GM21529 (cell line): Measurements from ENCODE around the gene DNAJA3.
A peak's percentile ranks its signal among the peaks of the same experiment; 100 is the strongest.

Experiments used
- ATAC-seq: cut with Tn5 transposase; IDR thresholded peaks from one replicate; pipeline ENCODE4 v1.9.1; 2021; ENCODE audit not compliant: unreplicated experiment

The DNAJA3 gene

DNA sequence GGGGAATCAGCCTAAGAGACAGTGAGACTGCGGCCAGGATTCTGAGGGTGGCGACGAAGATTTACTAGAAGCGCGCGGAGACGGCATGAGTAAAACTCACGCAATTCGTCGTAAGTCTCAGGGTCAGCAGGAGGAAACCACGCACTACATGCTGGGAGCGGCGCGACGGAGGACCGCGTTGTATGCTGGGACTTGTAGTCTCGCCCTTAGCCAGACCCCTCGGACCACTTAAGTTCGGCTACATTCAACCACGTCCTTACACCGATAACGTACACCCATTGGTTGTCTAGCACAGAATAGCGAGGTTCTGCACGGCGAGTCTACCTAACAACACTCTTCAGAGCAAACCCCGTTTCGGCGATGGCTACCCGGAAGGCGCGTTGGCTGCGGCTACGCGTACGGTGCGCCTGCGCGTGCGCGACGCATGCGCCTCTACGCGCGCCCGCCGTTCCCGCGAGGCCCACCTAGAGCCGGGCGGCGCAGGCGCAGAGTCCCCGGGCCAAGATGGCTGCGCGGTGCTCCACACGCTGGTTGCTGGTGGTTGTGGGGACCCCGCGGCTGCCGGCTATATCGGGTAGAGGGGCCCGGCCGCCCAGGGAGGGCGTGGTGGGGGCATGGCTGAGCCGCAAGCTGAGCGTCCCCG lies at the start of gene DNAJA3:
TSS of gene DNAJA3 (plus strand) at position 491 of the 643 bp plus-strand sequence. CDS start at position 505, 14 bp downstream.
- peak; percentile 92 for ATAC-seq

DNA sequence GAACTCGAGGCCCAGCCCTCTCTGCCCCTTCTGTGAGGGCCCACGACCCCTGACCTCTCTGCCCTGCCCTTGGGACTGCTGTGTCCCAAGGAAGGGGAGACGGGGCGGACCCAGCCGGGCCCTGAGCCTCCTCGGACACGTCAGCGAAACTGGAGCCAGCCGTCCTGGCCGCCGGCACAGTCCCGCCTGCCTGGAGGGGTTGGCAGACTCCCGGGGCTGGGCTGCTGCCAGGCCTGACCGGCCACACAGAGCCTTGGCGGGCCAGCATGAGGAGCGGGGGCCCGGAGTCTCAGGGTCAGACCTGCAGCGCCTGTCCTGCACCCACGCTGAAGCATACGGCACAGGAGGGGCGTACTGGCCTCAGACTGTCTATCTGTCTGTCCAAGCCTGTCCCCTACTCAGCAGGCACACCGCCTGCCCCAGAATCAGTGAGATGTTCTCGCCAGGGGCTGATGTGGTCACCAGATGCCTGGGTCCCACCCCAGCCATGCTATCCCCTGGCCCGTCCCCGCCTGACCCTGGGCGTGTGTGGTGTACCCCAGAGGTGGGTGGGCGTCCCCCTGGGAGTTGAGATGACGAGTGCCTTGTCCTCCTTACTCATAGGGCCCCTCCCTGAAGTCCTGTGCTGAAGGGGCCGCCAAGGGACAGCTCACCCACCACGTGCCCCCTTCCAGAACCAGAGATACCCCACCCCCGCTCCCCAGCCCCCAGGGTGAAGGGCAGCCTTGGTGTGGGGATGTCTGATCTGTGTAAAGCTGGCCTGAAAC lies 49.4 kb upstream of the DNAJA3 start:
- ATAC-seq: no peak

DNA sequence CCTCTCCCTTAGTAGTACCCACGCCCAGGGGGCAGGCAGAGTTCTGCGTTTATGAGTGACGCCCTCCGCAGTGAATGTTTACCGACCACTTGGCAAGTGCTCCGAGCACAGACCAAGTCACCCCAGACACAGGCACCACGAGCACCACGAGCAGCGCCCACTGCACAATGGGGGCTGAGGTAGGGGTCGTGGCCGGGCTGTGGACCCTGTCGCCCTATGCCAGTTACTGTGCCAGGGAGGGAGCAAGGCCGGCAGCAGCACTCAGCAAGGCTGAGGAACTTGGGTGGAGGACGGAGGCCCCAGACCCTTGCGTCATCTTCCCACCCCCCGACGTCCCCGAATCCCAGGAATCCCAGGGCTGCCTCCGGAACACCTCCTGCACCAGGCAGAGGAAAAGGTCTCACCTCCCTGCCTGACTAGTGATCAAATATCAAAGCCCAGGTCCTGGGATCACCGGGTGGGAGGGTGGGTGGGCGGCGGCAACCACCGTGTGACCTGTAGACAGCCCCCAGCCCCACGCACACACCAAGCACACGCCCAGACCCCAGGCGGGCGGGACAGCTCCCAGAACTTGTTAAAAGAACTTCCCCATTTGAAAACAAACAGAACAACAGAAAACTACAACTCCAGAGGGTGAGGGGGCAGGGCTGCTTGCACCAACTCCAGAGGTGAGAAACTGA lies 48.6 kb upstream of the DNAJA3 start:
- no peak for ATAC-seq

GRCh38 chr16:4377573-4378154 lies 48.0 kb upstream of the DNAJA3 start:
- ATAC-seq: no peak

DNA sequence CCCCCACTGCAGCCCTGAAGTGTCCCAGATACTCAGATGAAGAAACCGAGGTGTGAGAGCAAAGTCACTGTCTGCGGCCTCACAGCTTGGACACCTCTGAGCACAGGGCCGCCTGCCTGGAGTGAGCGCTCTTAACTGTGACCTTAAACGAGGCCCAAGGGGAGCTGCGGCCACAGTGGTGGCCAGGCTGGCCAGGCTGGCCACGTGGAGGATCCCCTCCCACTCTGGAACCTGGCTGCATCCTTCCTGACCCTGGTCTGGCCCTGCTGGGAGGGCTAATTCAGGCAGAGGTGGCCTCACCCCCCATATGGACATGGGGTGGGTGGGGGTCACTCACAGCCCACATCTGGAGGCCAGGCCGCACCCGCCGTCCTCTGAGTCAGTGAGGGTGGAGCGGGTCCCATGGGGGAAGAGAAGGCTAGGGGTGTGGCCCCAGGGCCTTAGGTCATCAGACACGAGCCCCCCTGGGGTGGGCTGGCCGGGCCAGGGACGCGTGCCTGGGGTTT lies 47.5 kb upstream of the DNAJA3 start:
- no peak for ATAC-seq

DNA sequence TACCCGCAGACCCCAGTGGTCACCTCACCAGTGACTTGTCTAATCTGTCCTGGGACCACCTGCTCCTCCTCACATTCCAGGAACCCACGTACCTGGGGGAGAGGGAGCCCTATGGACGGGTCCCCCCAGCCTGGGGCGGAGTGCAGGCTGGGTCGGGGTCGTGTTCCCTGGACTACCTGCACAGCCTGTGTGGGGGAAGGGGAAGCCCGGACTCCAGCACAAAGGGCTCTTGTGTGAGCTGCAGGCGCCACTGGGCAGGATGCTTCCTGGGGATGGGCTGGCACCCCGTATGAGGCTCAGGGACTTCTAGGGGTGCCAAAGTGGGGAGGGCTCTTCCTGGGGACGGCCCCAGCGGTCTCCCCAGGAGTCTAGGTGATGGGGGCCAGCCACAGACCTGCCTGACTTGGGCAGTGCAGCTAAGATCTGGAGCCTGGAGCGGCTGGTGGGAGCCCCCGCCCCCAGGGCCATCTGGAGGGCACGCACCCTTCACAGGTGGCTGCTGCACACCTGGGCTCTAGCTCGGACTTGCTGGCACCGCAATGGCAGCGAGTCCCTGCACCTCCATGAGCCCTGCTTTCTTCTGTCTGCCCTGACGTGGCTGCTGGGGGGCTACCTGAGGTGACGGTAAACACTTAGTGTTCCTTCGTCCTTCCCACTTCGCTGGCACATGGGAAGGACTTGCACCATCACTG lies 46.5 kb upstream of the DNAJA3 start:
- ATAC-seq: no peak

- ATAC-seq: no peak
These were observed 45.3 kb upstream of the DNAJA3 start for GRCh38 chr16:4380119-4381063.

- no peak for ATAC-seq
These were observed 44.4 kb upstream of the DNAJA3 start for GRCh38 chr16:4381072-4381934.

GRCh38 chr16:4381935-4382794 lies 43.5 kb upstream of the DNAJA3 start:
- no peak for ATAC-seq

DNA sequence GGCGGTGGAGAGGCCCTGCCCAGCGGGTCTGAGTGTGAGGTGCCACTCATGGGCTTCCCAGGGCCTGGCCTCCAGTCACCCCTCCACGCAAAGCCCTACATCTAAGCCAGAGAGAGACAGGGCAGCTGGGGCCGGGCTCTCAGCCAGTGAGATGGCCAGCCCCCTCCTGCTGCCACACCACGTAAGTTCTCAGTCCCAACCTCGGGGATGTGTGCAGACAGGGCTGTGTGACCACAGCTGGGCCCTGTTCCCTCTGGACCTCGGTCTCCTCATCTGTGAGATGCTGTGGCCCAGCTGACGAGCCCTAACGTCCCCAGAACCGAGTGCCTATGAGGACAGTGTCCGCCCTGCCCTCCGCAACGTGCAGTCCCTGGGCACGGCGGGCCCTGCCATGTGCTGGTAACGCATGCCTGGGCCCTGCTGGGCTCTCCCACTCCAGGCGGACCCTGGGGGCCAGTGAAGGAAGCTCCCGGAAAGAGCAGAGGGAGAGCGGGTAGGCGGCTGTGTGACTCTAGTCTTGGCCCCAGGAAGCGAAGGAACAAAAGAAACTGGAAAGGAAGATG lies 42.8 kb upstream of the DNAJA3 start:
- no peak for ATAC-seq

DNA sequence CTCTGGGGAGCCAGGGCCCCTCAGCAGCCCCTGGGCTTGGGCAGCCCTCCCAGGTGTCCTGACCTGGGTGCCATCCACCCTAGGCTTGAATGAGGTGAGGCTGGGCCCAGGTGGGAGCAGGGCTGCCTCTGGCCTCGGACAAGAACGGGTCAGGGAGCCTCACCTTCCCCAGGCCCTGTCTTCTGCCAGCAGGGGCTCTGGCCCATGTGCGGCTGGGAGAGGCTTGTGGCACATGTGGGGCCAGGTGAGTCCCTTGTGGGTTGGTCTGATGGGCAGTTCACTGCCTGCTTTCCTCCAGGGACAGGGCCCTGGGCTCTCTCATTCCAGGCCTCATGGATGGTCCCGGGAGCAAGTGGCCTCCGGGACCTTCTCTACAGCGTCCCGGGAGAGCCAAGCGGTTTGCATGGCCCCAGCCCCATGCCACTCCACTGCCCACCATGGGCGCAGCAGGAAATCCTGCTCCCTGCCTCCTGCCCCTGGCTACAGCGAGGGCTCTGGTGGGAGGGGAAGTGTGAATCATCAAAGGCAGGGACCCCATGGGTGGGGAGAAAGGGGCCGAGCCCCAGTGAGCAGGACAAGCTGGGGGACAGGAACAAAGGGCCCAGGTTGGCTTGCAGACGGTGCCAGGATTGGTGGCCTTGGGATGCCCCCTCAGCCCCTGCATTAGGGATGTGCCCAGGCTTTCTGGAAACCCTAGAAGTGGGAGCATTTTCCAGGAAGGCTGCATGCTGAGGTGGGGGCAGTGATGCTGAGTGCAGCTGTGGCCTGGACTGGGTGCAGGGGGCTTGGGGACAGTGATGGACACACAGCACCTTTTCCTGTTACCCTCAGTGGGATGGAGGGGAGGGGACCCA lies 41.9 kb upstream of the DNAJA3 start:
- ATAC-seq: no peak

GRCh38 chr16:4384509-4384942 lies 41.1 kb upstream of the DNAJA3 start:
- no peak for ATAC-seq

DNA sequence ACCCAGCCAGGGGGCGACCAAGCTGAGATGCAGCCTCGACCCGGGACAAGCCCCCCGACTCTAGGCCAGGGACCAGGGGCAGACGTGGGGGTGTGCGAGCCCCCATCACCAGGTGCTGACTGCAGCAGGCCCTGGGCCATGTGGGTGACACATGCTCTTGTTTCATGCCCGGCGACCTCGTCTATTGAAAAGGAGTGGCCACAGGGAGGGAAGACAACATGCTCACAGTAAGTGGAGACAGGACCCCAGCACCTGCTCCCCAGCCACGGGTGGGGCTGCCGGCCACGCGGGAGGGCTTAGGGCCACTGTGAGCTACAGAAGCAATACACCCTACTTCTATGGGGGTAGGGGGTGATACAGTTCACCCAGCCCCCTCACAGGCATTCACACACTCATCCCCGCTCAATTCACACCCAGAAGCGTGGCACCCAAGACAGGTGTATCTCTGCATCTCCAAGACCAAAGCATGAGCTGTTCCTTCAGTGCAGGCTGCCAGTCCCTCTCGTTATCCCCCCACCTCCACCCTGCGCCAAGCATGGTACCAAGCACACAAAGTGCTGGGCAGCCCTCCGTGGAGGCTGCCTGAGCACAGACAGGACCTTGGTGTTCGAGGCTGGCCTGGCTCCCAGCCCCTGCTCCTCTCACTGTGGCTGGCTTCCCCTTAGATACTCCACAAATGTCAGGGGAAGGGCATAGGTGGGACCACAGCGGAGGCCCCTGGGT lies 40.4 kb upstream of the DNAJA3 start:
- no peak for ATAC-seq

DNA sequence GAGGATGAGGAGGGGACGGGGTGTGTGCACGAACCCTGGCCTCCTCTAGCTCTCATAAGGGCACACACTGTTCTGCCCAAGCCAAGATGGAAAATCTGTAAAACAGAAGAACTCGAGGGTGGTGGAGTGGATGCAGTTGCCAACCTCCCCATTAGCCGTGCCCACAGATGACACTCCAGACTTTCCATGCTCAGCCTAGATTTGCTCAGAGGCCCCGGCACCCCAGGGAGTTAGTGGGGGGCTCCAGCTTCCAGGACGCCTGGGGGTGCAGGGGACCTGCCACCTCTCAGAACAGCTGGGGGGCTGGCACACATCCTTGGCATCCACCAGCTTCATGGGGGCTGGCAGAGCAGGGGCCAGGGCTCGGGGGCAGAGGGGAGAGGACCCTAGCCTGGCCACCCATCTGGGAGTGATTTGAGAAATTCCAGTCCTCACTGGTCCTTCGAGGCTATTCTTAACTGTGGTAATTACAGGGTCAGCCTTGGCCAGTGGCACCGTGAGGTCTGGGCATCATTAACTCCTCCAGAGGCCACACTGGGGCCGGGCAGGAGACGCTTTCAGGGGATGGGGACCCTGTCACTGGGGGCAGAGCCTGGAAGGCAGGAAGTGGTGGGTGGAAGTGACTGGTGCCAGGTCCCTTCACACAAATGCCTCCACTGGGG lies 39.7 kb upstream of the DNAJA3 start:
- ATAC-seq: no peak

DNA sequence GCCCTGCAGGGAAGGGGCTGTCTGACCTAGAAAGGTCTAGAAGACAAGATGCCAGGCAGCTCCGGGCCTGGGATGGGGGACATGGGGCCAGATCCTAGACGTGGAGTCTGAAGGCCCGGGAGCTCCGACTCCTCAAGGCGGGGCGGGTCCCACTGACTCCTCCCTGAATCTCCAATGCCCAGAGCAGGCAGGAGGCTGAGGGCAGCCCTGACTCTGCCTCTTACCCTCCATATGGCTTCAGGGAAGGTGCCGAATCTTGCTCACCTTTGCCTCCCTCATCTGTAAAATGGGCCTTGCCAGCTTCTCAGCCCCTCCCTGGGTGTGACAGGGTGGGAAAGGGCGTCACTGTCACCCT lies 39.2 kb upstream of the DNAJA3 start:
- no peak for ATAC-seq
